OCI-LY3 (cell line): ENCODE measurements around the gene HSD11B2.

ENCODE experiments used
- CTCF ChIP-seq: fragments of 200-600, 300-600 bp; sonication (generic); IDR thresholded peaks from 2 replicates; pipeline ENCODE4 v1.5.1; 2014; ENCODE audit warnings: antibody characterized with exemption, low read length, low read depth
- EZH2phosphoT487 ChIP-seq: fragments of 200-600 bp; shearing (Covaris generic); IDR thresholded peaks from 2 replicates; pipeline ENCODE4 v1.6.1; 2018; ENCODE audit warnings: antibody characterized with exemption, mixed run types, low read depth

GRCh38 chr16:67411339-67411738 lies 19.6 kb upstream of the HSD11B2 start:
- no peak for TF ChIP-seq CTCF
- no peak for TF ChIP-seq EZH2phosphoT487
